ENCODE results near the gene MOK. TPM values are rescaled to one million over a fixed set of nuclear protein-coding genes. Genes with fewer than 3 reads are reported as not detected.

MOK gene
- total RNA-seq, 1 experiment from 2014 or later: 2.0 TPM

DNA sequence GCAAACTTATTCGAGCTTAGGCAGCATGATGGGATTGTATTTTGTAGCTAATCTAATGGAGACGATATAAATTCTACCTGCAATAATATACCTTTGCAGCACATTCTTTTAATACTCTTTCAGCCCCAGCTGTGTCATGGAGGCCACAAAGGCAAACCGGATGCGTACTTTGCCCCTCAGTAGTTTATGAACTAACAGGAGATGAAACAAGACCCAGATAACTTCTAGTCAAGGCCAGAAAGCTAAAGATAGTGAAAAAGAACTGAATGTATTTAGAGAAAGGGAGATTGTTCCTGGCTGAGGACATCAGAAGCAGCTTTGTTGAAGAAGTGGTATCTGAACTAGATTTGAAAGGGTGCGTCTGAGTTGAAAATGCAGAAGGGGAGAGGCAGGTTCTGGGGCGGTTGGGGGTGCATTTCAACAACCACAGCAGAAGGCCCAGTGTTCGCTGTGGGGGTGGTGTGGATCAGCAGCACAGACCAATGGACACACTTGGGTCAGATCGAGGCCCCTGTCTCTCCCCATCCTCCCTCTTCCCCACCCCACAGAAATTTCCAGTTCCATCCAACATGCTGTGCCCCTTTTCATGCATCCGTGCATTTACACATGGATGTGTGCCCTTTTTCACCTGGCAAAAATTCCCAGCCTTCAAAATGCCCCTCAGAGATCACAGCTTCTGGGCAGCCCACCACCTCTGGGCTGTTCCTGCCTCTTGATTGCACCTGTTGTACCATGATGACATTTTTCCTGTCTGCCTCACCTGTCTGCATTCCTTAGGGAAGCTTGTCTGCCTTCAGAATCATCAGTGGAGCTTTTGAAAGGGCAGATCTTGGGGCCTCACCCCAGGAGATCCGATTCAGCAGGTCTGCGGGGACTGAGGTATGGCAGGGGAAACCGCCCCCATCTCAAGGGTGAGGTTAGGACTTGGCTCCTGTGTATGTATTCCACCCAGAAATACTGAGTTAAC, 16.8 kb upstream of the MOK start:
- ChIA-PET CTCF (interaction anchor here (0.6 kb wide), 1 partner anchor 11 kb away, joined by 3 read pairs; no protein-coding TSS in a partner anchor), POLR2A (no interaction called here)
- Mint-ChIP-seq H3K4me1 (peaks cover 26% of the 10 kb centered on the region), H3K27me3 (ENCODE audit: low read depth) (no peaks in the 10 kb centered on the region; the same call in 1 of the 2 replicates), H3K4me3 (no peak overlapping the region; the same call in 1 of the 2 replicates), H3K27ac (no peak overlapping the region; the same call in 1 of the 2 replicates), H3K9me3 (no peaks in the 10 kb centered on the region), H3K36me3 (no peaks in the 10 kb centered on the region)
- no peak for ATAC-seq
- no peak for DNase-seq (ENCODE audit: low spot score)
- TF ChIP-seq GRHL2 (CRISPR knock-in tag; IDR thresholded peaks at IDR 0.05; ENCODE audit: insufficient replicate concordance, severe bottlenecking): no peak
- no peak for TF ChIP-seq PRRX2 (CRISPR knock-in tag; IDR thresholded peaks at IDR 0.05)
- TF ChIP-seq ZNF423 (CRISPR knock-in tag; IDR thresholded peaks at IDR 0.05): no peak
- no peak for TF ChIP-seq CREM (CRISPR knock-in tag; IDR thresholded peaks at IDR 0.05)
- TF ChIP-seq ETV6 (CRISPR knock-in tag; IDR thresholded peaks at IDR 0.05): no peak
- TF ChIP-seq, protein P1, sequence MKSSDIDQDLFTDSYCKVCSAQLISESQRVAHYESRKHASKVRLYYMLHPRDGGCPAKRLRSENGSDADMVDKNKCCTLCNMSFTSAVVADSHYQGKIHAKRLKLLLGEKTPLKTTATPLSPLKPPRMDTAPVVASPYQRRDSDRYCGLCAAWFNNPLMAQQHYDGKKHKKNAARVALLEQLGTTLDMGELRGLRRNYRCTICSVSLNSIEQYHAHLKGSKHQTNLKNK (CRISPR knock-in tag; IDR thresholded peaks at IDR 0.05): no peak
- no peak for TF ChIP-seq ZNF671 (CRISPR knock-in tag; IDR thresholded peaks at IDR 0.05)
- no peak for TF ChIP-seq ZNF281 (CRISPR knock-in tag; IDR thresholded peaks at IDR 0.05)
- TF ChIP-seq JAZF1 (CRISPR knock-in tag; IDR thresholded peaks at IDR 0.05): no peak

GRCh38 chr14:102320671-102321455, 15.9 kb upstream of the MOK start:
- H3K4me3 Mint-ChIP-seq: peak overlapping the region; percentile 86
- ChIA-PET CTCF (interaction anchor here (0.6 to 0.8 kb wide), 2 partner anchors 10 to 32 kb away, joined by 3 read pairs; no protein-coding TSS in a partner anchor), POLR2A (no interaction called here)
- no peak overlapping the region; the same call in 1 of the 2 replicates for H3K27ac Mint-ChIP-seq
- H3K9me3 Mint-ChIP-seq: no peaks in the 10 kb centered on the region
- ATAC-seq (no peak), DNase-seq (ENCODE audit: low spot score) (no peak)
- peaks cover 32% of the 10 kb centered on the region for H3K4me1 Mint-ChIP-seq
- H3K36me3 Mint-ChIP-seq: no peaks in the 10 kb centered on the region
- TF ChIP-seq, protein P2, sequence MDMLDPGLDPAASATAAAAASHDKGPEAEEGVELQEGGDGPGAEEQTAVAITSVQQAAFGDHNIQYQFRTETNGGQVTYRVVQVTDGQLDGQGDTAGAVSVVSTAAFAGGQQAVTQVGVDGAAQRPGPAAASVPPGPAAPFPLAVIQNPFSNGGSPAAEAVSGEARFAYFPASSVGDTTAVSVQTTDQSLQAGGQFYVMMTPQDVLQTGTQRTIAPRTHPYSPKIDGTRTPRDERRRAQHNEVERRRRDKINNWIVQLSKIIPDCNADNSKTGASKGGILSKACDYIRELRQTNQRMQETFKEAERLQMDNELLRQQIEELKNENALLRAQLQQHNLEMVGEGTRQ (CRISPR knock-in tag; IDR thresholded peaks at IDR 0.05): no peak
- no peak for TF ChIP-seq ESRRA (CRISPR knock-in tag; IDR thresholded peaks at IDR 0.05; ENCODE audit: borderline replicate concordance)
- TF ChIP-seq CBFB (CRISPR knock-in tag; IDR thresholded peaks at IDR 0.05; ENCODE audit: low read depth): no peak
- no peak for TF ChIP-seq ZNF423 (CRISPR knock-in tag; IDR thresholded peaks at IDR 0.05)
- no peak for TF ChIP-seq ZNF532 (CRISPR knock-in tag; IDR thresholded peaks at IDR 0.05; ENCODE audit: borderline replicate concordance)
- no peak for TF ChIP-seq ZNF416 (CRISPR knock-in tag; IDR thresholded peaks at IDR 0.05)
- H3K27me3 Mint-ChIP-seq (ENCODE audit: low read depth): peaks cover 3% of the 10 kb centered on the region

All from WTC11 (cell line).